B cell (primary cell): ENCODE results near the gene INPP4A. TPM values are rescaled to one million over a fixed set of nuclear protein-coding genes. Genes with fewer than 3 reads are reported as not detected.

ENCODE experiments used
- ATAC-seq: fragments of 200-7000 bp; cut with Tn5 transposase; one replicate; pipeline ENCODE4 v1.10.0; 2021; ENCODE audit warnings: low read depth, mild to moderate bottlenecking, moderate number of reproducible peaks, moderate library complexity
- CTCF ChIA-PET: fragments of 350-600 bp; sonication (Branson Sonifier 250); formaldehyde crosslinking; loops from one replicate; lab custom pipeline; 2021; ENCODE audit warnings: antibody characterized with exemption, inconsistent platforms; lab: Charles Lee
- POLR2A ChIA-PET: fragments of 350-600 bp; sonication (Branson Sonifier 250); formaldehyde crosslinking; loops from one replicate; lab custom pipeline; 2021; ENCODE audit warnings: antibody characterized with exemption; lab: Charles Lee
- DNase-seq: peaks from one replicate; pipeline ENCODE4 v3.0.0; 2013
- H2AFZ ChIP-seq: 2 replicates; pipeline ENCODE4 v1.6.1; 2012; ENCODE audit warnings: mild to moderate bottlenecking, low read depth, low read length; ENCODE audit not compliant: insufficient read depth, poor library complexity, severe bottlenecking
- H3K27ac ChIP-seq, 2 donors: 1 replicate in 1 of 2; 2 replicates in 1 of 2; pipeline ENCODE4 v1.5.1; 2012 to 2013; ENCODE audit warnings: low read length in 2 of 2, mild to moderate bottlenecking in 2 of 2, moderate library complexity in 1 of 2
- H3K27me3 ChIP-seq, 4 experiments: fragments of 200-600 bp in 1 of 4; sonication (generic) in 1 of 4; replicated peaks in 1 of 4; 1 replicate in 2 of 4; 2 replicates in 2 of 4; pipeline versions ENCODE4 v1.6.1 to v1.7.0; 2013 to 2016; ENCODE audit warnings: low read length in 3 of 4, mild to moderate bottlenecking in 2 of 4, mixed read lengths in 1 of 4, moderate library complexity in 1 of 4; ENCODE audit not compliant: insufficient read depth in 4 of 4, control insufficient read depth in 3 of 4; ENCODE audit errors: control extremely low read depth in 1 of 4
- H3K36me3 ChIP-seq, 2 experiments: replicated peaks in 1 of 2; 1 replicate in 1 of 2; 2 replicates in 1 of 2; pipeline versions ENCODE4 v1.6.1 to v1.7.1; 2013; ENCODE audit warnings: low read length in 1 of 2; ENCODE audit not compliant: insufficient read depth in 2 of 2, control insufficient read depth in 1 of 2; ENCODE audit errors: control extremely low read depth in 1 of 2, extremely low read depth in 1 of 2
- H3K4me1 ChIP-seq, 2 donors: fragments of 200-600 bp in 1 of 2; sonication (generic) in 1 of 2; 1 replicate in 1 of 2; 2 replicates in 1 of 2; pipeline versions ENCODE4 v1.5.1 to v1.6.1; 2013 to 2017; ENCODE audit warnings: low read length in 2 of 2; ENCODE audit not compliant: control insufficient read depth in 2 of 2, insufficient read depth in 2 of 2
- H3K4me2 ChIP-seq: replicated peaks from 2 replicates; pipeline ENCODE3; 2012; ENCODE audit warnings: mild to moderate bottlenecking, low read depth, low read length; ENCODE audit not compliant: poor library complexity, severe bottlenecking
- H3K4me3 ChIP-seq, 5 experiments: fragments of 200-600 bp in 1 of 5; sonication (generic) in 1 of 5; 1 replicate in 3 of 5; 2 replicates in 2 of 5; pipeline versions ENCODE4 v1.5.1 to v1.7.0; 2011 to 2016; ENCODE audit warnings: low read length in 4 of 5, mild to moderate bottlenecking in 4 of 5, low read depth in 2 of 5, control low read depth in 1 of 5, moderate library complexity in 1 of 5; ENCODE audit not compliant: insufficient read depth in 1 of 5; ENCODE audit errors: control extremely low read depth in 1 of 5, extremely low read depth in 1 of 5
- H3K79me2 ChIP-seq: fragments of 200-600 bp; sonication (generic); one replicate; pipeline ENCODE4 v1.6.0; 2016; ENCODE audit warnings: low read length; ENCODE audit not compliant: control insufficient read depth, insufficient read depth
- H3K9ac ChIP-seq: fragments of 200-600 bp; sonication (generic); 2 replicates; pipeline ENCODE4 v1.6.1; 2017; ENCODE audit warnings: mild to moderate bottlenecking, low read length, moderate library complexity
- H3K9me3 ChIP-seq, 3 donors: one replicate each; pipeline versions ENCODE4 v1.6.1 to v1.7.1; 2013; ENCODE audit warnings: low read length in 2 of 3; ENCODE audit not compliant: control insufficient read depth in 2 of 3, insufficient read depth in 1 of 3; ENCODE audit errors: control extremely low read depth in 1 of 3
- H4K20me1 ChIP-seq: 2 replicates; pipeline ENCODE4 v1.6.0; 2012; ENCODE audit warnings: mild to moderate bottlenecking, low read length; ENCODE audit not compliant: insufficient read depth, control insufficient read depth, poor library complexity, severe bottlenecking
- H3K27ac Mint-ChIP-seq: one replicate; pipeline ENCODE4 v1.8.0; 2021; ENCODE audit warnings: mixed read lengths
- H3K27me3 Mint-ChIP-seq: one replicate; pipeline ENCODE4 v1.8.0; 2021; ENCODE audit warnings: mixed read lengths
- H3K4me1 Mint-ChIP-seq: one replicate; pipeline ENCODE4 v1.8.0; 2021; ENCODE audit warnings: mixed read lengths
- H3K4me3 Mint-ChIP-seq: one replicate; pipeline ENCODE4 v1.8.0; 2021; ENCODE audit warnings: mixed read lengths
- H3K9me3 Mint-ChIP-seq: one replicate; pipeline ENCODE4 v1.8.0; 2022; ENCODE audit warnings: mixed read lengths; ENCODE audit not compliant: insufficient read depth
- EZH2 ChIP-seq: IDR thresholded peaks from 2 replicates; pipeline ENCODE4 v1.6.1; 2012; ENCODE audit warnings: borderline replicate concordance, low read depth, mild to moderate bottlenecking, moderate library complexity, low read length; ENCODE audit not compliant: insufficient read depth, poor library complexity, severe bottlenecking
- WGBS: methylation state at CpG from one replicate; pipeline ENCODE4 v1.1.5; 2013; ENCODE audit warnings: missing lambda C conversion rate; ENCODE audit not compliant: insufficient coverage; 5-methylcytosine and 5-hydroxymethylcytosine counted together
- intact Hi-C: fragments of 100-400 bp; cut with micrococcal nuclease; formaldehyde crosslinking; loops from one replicate; pipeline ENCODE4 v1.10.0; 2022
- polyA plus RNA-seq: library from polyadenylated mRNA; depleted of rRNA; stranded (reverse); fragments of >200 nt; gene quantifications from 2 replicates; pipeline ENCODE4 v1.2.3, GENCODE V29; 2012
- total RNA-seq, 2 donors: library from RNA; stranded (reverse); fragments of 120-200 nt in 1 of 2; gene quantifications; 1 replicate in 1 of 2; 2 replicates in 1 of 2; pipeline versions ENCODE4 v1.2.3 to v1.2.4, GENCODE V29; 2013 to 2022
- TF ChIP-seq, protein P1 (sequence below): fragments of 200-600 bp; IDR thresholded peaks from one replicate; pipeline ENCODE4 v1.8.0; 2022; ENCODE audit warnings: antibody characterized with exemption, mild to moderate bottlenecking

The INPP4A gene
- total and polyA plus RNA-seq, 2 donors (not counting 1 experiment from before 2014, with no cell fraction given) = 10.7 to 22.5 TPM

DNA sequence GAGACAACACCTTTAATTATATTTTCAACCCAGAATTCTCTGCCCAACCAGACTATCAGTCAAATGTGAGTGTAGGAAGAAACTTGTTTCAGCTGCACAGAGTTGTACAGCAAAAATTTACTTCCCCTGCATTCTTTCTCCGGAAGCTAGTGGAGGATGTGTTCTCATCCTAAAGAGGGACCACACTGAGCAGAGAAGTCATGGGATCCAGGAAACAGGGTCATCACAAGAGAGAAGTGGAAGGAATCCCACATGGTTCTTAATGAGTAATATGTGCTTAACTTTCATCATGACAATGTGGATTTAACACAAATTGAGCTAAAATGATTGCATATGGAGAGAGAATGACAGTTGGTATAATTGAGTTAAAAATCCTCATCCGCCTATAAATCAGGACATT is 78.2 kb downstream of the INPP4A start:
- ChIA-PET POLR2A (no interaction called here), CTCF (no interaction called here)
- no peaks in the 10 kb centered on the region for H3K79me2 ChIP-seq
- Mint-ChIP-seq H3K27me3 (no peaks in the 10 kb centered on the region), H3K4me1 (no peaks in the 10 kb centered on the region), H3K4me3 (no peak overlapping the region), H3K27ac (no peak overlapping the region), H3K9me3 (no peaks in the 10 kb centered on the region)
- no peak overlapping the region for H3K4me2 ChIP-seq
- no peak for ATAC-seq
- WGBS = no CpG with 5 or more reads among the region's 2 CpGs
- intact Hi-C loops = no loop called here
- H3K27ac ChIP-seq = no peak overlapping the region
- H4K20me1 ChIP-seq = no peaks in the 10 kb centered on the region
- peaks cover 0 to 3% (median 0%) of the 10 kb centered on the region in 3 donors for H3K9me3 ChIP-seq
- TF ChIP-seq EZH2 = no peak
- TF ChIP-seq, protein P1, sequence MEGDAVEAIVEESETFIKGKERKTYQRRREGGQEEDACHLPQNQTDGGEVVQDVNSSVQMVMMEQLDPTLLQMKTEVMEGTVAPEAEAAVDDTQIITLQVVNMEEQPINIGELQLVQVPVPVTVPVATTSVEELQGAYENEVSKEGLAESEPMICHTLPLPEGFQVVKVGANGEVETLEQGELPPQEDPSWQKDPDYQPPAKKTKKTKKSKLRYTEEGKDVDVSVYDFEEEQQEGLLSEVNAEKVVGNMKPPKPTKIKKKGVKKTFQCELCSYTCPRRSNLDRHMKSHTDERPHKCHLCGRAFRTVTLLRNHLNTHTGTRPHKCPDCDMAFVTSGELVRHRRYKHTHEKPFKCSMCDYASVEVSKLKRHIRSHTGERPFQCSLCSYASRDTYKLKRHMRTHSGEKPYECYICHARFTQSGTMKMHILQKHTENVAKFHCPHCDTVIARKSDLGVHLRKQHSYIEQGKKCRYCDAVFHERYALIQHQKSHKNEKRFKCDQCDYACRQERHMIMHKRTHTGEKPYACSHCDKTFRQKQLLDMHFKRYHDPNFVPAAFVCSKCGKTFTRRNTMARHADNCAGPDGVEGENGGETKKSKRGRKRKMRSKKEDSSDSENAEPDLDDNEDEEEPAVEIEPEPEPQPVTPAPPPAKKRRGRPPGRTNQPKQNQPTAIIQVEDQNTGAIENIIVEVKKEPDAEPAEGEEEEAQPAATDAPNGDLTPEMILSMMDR = no peak
- H3K27me3 ChIP-seq = no peaks in the 10 kb centered on the region
- no peak for DNase-seq
- H3K4me3 ChIP-seq = no peak overlapping the region
- H2AFZ ChIP-seq = no peak overlapping the region
- H3K36me3 ChIP-seq = peaks cover 0 to 4% of the 10 kb centered on the region in 2 experiments
- no peak overlapping the region for H3K9ac ChIP-seq
- no peaks in the 10 kb centered on the region for H3K4me1 ChIP-seq

DNA sequence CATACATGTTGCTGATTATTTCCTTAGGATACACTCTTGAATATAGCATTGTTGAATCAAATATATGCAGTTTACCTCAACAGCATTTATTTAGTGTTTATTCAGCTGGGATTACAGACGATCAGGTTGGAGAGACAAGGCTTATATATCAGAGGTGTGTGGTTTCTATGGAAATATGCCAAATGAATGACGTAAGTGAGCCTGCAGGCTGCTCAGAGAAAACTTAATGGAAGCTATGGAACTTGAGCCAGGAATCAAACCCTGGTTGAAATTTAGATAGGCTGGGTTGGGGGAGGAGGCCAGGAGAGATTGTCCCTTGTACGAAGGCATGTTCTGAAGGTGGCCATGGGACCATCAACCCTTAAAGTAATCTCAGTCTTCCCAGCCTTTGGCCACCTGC is 79.5 kb downstream of the INPP4A start:
- Mint-ChIP-seq H3K9me3 (no peaks in the 10 kb centered on the region), H3K27ac (no peak overlapping the region), H3K27me3 (no peaks in the 10 kb centered on the region), H3K4me3 (no peak overlapping the region), H3K4me1 (no peaks in the 10 kb centered on the region)
- intact Hi-C loops = no loop called here
- no peak overlapping the region for H3K4me2 ChIP-seq
- H4K20me1 ChIP-seq = no peaks in the 10 kb centered on the region
- no peak overlapping the region for H3K4me3 ChIP-seq
- H3K27ac ChIP-seq = no peak overlapping the region
- ChIA-PET CTCF (no interaction called here), POLR2A (no interaction called here)
- H3K79me2 ChIP-seq = no peaks in the 10 kb centered on the region
- H3K9ac ChIP-seq = no peak overlapping the region
- no peak overlapping the region for H2AFZ ChIP-seq
- peaks cover 0 to 4% of the 10 kb centered on the region in 2 experiments for H3K36me3 ChIP-seq
- 100% methylated on average over 1 of the region's 3 CpGs for WGBS
- TF ChIP-seq, protein P1 = no peak
- no peak for TF ChIP-seq EZH2
- ATAC-seq (no peak), DNase-seq (no peak)
- no peaks in the 10 kb centered on the region for H3K4me1 ChIP-seq
- H3K27me3 ChIP-seq = no peaks in the 10 kb centered on the region
- H3K9me3 ChIP-seq = peaks cover 0 to 3% (median 0%) of the 10 kb centered on the region in 3 donors
